Gastrocnemius medialis (tissue), 4 donors: ENCODE measurements around the gene CNTN2.

Source experiments
- POLR2A ChIP-seq, 2 donors: fragments of 450-650 bp; IDR thresholded peaks; one replicate each; pipeline ENCODE4 v1.6.1; 2017; ENCODE audit warnings: antibody characterized with exemption in 2 of 2, mild to moderate bottlenecking in 2 of 2, moderate library complexity in 2 of 2
- TF ChIP-seq, protein P1 (sequence below), 5 experiments: fragments of 450-650 bp in 3 of 5; fragments of 200-600 bp in 2 of 5; sonication (generic) in 2 of 5; IDR thresholded peaks in 4 of 5; conservative IDR thresholded peaks in 1 of 5; 1 replicate in 4 of 5; 2 replicates in 1 of 5; pipeline ENCODE4 v1.5.1; 2016 to 2019; ENCODE audit warnings: antibody characterized with exemption in 5 of 5, mild to moderate bottlenecking in 3 of 5, moderate library complexity in 3 of 5

DNA sequence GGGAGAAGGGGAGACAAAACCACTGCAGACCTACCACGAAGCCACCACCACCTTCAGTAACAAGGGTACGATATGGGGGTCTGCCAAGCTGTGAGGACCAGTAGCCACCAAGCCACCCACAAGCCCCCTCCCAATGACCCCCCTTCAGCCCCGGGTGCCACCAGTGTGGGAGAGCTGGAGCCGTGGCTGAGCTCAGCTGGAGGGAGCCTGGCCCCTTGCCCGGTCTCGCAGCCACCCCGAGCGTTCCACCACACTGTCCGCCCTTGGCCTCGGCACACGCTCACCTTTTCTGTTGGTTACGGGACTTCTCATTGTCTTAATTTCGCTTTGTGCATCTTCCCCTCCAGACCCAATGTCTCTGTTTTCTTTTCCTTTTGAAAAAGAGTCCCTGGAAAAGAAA is 26.4 kb upstream of the CNTN2 start:
- TF ChIP-seq, protein P1, sequence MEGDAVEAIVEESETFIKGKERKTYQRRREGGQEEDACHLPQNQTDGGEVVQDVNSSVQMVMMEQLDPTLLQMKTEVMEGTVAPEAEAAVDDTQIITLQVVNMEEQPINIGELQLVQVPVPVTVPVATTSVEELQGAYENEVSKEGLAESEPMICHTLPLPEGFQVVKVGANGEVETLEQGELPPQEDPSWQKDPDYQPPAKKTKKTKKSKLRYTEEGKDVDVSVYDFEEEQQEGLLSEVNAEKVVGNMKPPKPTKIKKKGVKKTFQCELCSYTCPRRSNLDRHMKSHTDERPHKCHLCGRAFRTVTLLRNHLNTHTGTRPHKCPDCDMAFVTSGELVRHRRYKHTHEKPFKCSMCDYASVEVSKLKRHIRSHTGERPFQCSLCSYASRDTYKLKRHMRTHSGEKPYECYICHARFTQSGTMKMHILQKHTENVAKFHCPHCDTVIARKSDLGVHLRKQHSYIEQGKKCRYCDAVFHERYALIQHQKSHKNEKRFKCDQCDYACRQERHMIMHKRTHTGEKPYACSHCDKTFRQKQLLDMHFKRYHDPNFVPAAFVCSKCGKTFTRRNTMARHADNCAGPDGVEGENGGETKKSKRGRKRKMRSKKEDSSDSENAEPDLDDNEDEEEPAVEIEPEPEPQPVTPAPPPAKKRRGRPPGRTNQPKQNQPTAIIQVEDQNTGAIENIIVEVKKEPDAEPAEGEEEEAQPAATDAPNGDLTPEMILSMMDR (IDR thresholded peaks at IDR 0.05 in 4 of 5, conservative IDR thresholded peaks at IDR 0.05 in 1 of 5), result no peak
- TF ChIP-seq POLR2A (IDR thresholded peaks at IDR 0.05), result no peak
